Measurements from ENCODE around the gene REEP3.

REEP3 gene

DNA sequence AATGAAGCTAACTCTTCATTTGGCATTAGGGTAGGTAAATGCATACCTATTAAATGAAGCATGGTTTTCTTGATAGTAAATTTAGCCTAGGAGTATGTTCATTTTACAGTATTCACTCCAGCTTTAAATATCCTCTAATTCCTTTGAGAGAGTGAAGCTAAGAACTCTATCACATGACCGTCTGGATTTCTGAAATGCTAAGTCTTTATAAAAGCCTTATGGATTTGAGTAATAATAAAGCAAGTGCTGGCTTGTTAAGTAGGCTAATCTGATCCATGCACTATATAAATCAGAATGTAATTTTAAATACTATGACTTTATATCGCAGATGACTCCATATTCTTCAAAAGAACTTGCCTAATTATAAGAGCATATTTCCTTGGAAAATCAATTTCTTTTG lies 64.8 kb downstream of the REEP3 start:
- Histone ChIP-seq H3K9me3 (ENCODE audit: control insufficient read depth, insufficient read depth, low read depth, low read length) (no peaks in the 10 kb centered on the region), H3K4me1 (ENCODE audit: control insufficient read depth, insufficient read depth, low read length) (0 out of 2 replicates have a peak, but pooled peaks cover 5% of the 10 kb centered on the region), H3K4me3 (ENCODE audit: low read depth, low read length) (no peak overlapping the region), H3K36me3 (ENCODE audit: control insufficient read depth, insufficient read depth, low read length) (no peaks in the 10 kb centered on the region), H3K27me3 (ENCODE audit: control insufficient read depth, insufficient read depth, low read length) (no peaks in the 10 kb centered on the region), H3K9ac (ENCODE audit: low read length) (no peak overlapping the region), H3K27ac (ENCODE audit: low read depth, low read length) (no peak overlapping the region)

DNA sequence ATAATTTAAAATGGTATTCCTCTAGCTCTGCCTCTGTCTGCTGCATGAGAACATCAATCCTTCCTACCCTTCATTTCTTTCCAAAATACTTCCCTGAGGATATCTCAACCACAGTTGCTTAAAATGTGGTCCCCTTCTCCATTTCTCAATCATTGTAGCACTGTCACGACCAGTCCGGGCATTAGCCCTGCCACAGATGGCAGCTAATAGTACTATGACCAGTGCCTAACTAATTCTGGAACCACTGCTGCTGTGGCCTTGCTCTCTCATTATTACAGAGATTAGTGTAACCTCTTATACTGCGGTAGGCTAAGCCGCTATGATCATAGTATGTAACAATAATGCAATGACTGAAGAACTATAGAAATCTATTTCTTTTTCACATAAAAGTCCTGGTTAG lies 66.0 kb downstream of the REEP3 start:
- Histone ChIP-seq H3K27me3 (ENCODE audit: control insufficient read depth, insufficient read depth, low read length) (no peaks in the 10 kb centered on the region), H3K36me3 (ENCODE audit: control insufficient read depth, insufficient read depth, low read length) (no peaks in the 10 kb centered on the region), H3K4me1 (ENCODE audit: control insufficient read depth, insufficient read depth, low read length) (0 out of 2 replicates have a peak, but pooled peaks cover 5% of the 10 kb centered on the region), H3K9ac (ENCODE audit: low read length) (no peak overlapping the region), H3K27ac (ENCODE audit: low read depth, low read length) (no peak overlapping the region), H3K9me3 (ENCODE audit: control insufficient read depth, insufficient read depth, low read depth, low read length) (no peaks in the 10 kb centered on the region), H3K4me3 (ENCODE audit: low read depth, low read length) (no peak overlapping the region)

DNA sequence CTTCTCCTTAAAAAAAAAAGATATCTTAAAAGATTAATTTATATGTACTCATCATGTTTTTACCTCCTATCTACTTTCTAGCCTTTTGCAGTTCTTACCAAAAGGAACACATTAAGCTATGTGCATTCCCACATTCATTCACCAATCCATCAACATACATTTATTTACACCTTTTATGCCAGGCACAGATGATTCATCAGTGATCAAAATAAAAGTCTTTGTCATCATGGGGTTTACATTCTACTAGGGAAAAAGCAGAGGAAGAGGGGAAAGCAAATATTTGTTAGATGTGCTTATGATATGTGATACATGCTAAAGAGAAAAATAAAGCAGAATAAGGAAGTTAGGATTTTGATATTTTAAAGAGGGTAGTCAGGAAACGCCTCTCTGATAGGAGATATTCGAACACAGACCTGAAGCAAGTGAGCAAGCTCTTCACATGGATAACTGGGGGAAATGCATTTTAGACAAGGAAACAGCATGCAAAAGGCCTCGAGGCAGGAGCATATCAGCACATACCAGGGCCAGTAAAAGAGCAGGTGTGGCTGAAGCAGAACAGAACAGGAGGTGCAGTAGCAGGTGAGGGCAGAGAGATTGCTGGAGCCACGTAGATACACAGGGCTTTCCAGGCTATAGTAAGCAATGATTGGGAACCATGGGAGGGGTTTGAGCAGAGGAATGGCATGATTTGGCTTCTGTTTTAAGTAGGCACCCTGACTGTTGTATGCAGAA lies 67.4 kb downstream of the REEP3 start:
- H3K9ac ChIP-seq (ENCODE audit: low read length): no peak overlapping the region
- no peak overlapping the region for H3K4me3 ChIP-seq (ENCODE audit: low read depth, low read length)
- H3K9me3 ChIP-seq (ENCODE audit: control insufficient read depth, insufficient read depth, low read depth, low read length): no peaks in the 10 kb centered on the region
- 0 out of 2 replicates have a peak, but pooled peaks cover 5% of the 10 kb centered on the region for H3K4me1 ChIP-seq (ENCODE audit: control insufficient read depth, insufficient read depth, low read length)
- no peaks in the 10 kb centered on the region for H3K36me3 ChIP-seq (ENCODE audit: control insufficient read depth, insufficient read depth, low read length)
- H3K27ac ChIP-seq (ENCODE audit: low read depth, low read length): no peak overlapping the region
- no peaks in the 10 kb centered on the region for H3K27me3 ChIP-seq (ENCODE audit: control insufficient read depth, insufficient read depth, low read length)

- Histone ChIP-seq H3K9ac (ENCODE audit: low read length) (no peak overlapping the region), H3K9me3 (ENCODE audit: control insufficient read depth, insufficient read depth, low read depth, low read length) (no peaks in the 10 kb centered on the region), H3K4me1 (ENCODE audit: control insufficient read depth, insufficient read depth, low read length) (0 out of 2 replicates have a peak, but pooled peaks cover 5% of the 10 kb centered on the region), H3K27me3 (ENCODE audit: control insufficient read depth, insufficient read depth, low read length) (no peaks in the 10 kb centered on the region), H3K36me3 (ENCODE audit: control insufficient read depth, insufficient read depth, low read length) (peaks cover 16% of the 10 kb centered on the region), H3K27ac (ENCODE audit: low read depth, low read length) (no peak overlapping the region; the same call in 1 of the 2 replicates), H3K4me3 (ENCODE audit: low read depth, low read length) (no peak overlapping the region)
Observed at GRCh38 chr10:63591600-63592379, 70.6 kb downstream of the REEP3 start.

DNA sequence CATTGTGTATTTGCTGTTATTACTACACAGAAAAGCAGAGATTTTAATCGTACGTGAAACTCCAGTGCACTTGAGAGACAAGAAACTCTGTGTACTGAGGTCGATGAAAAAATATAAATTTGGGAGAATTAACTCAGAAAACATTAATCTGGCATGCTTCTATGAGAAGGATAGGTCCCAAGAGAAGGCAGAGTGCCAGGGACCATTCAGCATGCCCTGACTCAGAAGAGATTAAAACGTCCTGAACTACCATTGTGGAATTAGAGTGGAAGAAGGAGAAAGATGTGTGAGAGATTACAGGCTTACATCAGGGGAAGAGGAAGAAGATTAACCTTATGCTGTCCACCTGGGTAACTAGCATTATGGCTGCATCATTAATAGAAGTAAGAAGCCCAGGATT lies 72.4 kb downstream of the REEP3 start:
- no peak overlapping the region for H3K4me3 ChIP-seq (ENCODE audit: low read depth, low read length)
- H3K27ac ChIP-seq (ENCODE audit: low read depth, low read length): no peak overlapping the region
- no peaks in the 10 kb centered on the region for H3K27me3 ChIP-seq (ENCODE audit: control insufficient read depth, insufficient read depth, low read length)
- H3K9me3 ChIP-seq (ENCODE audit: control insufficient read depth, insufficient read depth, low read depth, low read length): no peaks in the 10 kb centered on the region
- no peak overlapping the region for H3K9ac ChIP-seq (ENCODE audit: low read length)
- peaks cover 28% of the 10 kb centered on the region for H3K36me3 ChIP-seq (ENCODE audit: control insufficient read depth, insufficient read depth, low read length)
- no peaks in the 10 kb centered on the region for H3K4me1 ChIP-seq (ENCODE audit: control insufficient read depth, insufficient read depth, low read length)

- Histone ChIP-seq H3K9me3 (ENCODE audit: control insufficient read depth, insufficient read depth, low read depth, low read length) (no peaks in the 10 kb centered on the region), H3K9ac (ENCODE audit: low read length) (no peak overlapping the region), H3K27ac (ENCODE audit: low read depth, low read length) (no peak overlapping the region), H3K27me3 (ENCODE audit: control insufficient read depth, insufficient read depth, low read length) (no peaks in the 10 kb centered on the region), H3K36me3 (ENCODE audit: control insufficient read depth, insufficient read depth, low read length) (peaks cover 38% of the 10 kb centered on the region), H3K4me3 (ENCODE audit: low read depth, low read length) (no peak overlapping the region), H3K4me1 (ENCODE audit: control insufficient read depth, insufficient read depth, low read length) (no peaks in the 10 kb centered on the region)
Observed at GRCh38 chr10:63595072-63595471, 73.9 kb downstream of the REEP3 start.

DNA sequence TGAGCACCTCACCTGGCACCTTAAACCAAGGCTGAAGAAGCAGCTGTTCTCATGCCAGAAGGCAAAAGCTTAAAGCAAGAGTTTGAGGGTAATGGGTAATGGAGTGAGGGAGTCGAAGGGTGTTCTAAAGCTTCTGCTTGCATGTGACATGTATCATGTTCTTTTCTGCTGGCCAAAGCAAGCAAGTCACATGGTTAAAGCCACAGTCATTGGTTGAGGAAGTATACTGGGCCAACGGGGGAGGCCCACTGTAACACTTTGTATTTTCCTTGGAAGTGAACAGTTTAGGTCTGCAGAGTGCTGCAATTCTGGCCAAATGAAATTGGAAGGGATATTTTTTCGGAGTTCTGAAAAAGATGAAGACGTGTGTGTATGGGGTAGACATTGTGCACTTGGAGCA lies 75.7 kb downstream of the REEP3 start:
- H3K4me1 ChIP-seq (ENCODE audit: control insufficient read depth, insufficient read depth, low read length): no peaks in the 10 kb centered on the region
- no peaks in the 10 kb centered on the region for H3K9me3 ChIP-seq (ENCODE audit: control insufficient read depth, insufficient read depth, low read depth, low read length)
- no peaks in the 10 kb centered on the region for H3K27me3 ChIP-seq (ENCODE audit: control insufficient read depth, insufficient read depth, low read length)
- no peak overlapping the region for H3K4me3 ChIP-seq (ENCODE audit: low read depth, low read length)
- no peak overlapping the region for H3K9ac ChIP-seq (ENCODE audit: low read length)
- peaks cover 47% of the 10 kb centered on the region for H3K36me3 ChIP-seq (ENCODE audit: control insufficient read depth, insufficient read depth, low read length)
- no peak overlapping the region for H3K27ac ChIP-seq (ENCODE audit: low read depth, low read length)

- H3K4me3 ChIP-seq (ENCODE audit: low read depth, low read length): no peak overlapping the region
- peaks cover 44% of the 10 kb centered on the region for H3K36me3 ChIP-seq (ENCODE audit: control insufficient read depth, insufficient read depth, low read length)
- no peaks in the 10 kb centered on the region for H3K9me3 ChIP-seq (ENCODE audit: control insufficient read depth, insufficient read depth, low read depth, low read length)
- H3K9ac ChIP-seq (ENCODE audit: low read length): no peak overlapping the region
- H3K27ac ChIP-seq (ENCODE audit: low read depth, low read length): no peak overlapping the region
- H3K4me1 ChIP-seq (ENCODE audit: control insufficient read depth, insufficient read depth, low read length): peaks cover 2% of the 10 kb centered on the region; the same call in 1 of the 2 replicates
- no peaks in the 10 kb centered on the region for H3K27me3 ChIP-seq (ENCODE audit: control insufficient read depth, insufficient read depth, low read length)
Observed at GRCh38 chr10:63600540-63600939, 79.3 kb downstream of the REEP3 start.

DNA sequence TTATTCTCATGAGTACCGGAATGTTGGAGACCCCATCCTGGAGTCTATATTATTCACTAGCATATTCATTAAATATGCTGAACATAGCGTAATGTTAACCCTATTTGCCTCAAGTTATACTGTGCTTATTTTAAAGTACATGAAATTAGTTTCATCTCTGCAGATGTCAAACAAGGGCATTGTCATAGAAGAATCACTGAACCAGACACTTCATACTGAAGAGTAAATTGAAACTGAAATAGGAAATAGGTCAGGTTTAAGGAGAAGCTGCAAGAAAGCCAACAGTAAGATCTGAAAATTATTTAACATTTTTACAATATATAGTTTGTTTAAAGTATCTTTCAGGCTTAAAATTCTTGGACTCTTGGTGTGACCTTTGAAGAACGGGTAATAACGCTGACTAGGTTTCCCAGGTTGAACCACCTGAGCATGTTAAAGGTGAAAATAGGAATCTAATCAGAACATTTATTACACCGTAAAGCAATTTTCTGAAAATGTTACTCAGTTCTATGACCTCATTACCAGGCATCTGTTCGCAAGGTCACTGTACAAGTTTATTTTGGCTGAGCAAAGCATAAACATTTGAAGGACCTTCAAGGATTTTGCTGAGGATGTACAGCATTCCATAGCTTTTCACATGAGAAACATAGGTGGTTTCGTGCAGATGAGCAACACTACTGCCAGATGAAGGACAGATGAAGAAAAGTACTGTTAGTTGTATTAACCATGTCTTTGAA lies 82.7 kb downstream of the REEP3 start:
- H3K4me3 ChIP-seq (ENCODE audit: low read depth, low read length): no peak overlapping the region
- H3K27ac ChIP-seq (ENCODE audit: low read depth, low read length): no peak overlapping the region
- H3K4me1 ChIP-seq (ENCODE audit: control insufficient read depth, insufficient read depth, low read length): peaks cover 6% of the 10 kb centered on the region; the same call in 1 of the 2 replicates
- H3K27me3 ChIP-seq (ENCODE audit: control insufficient read depth, insufficient read depth, low read length): no peaks in the 10 kb centered on the region
- no peaks in the 10 kb centered on the region for H3K9me3 ChIP-seq (ENCODE audit: control insufficient read depth, insufficient read depth, low read depth, low read length)
- no peak overlapping the region for H3K9ac ChIP-seq (ENCODE audit: low read length)
- peaks cover 20% of the 10 kb centered on the region for H3K36me3 ChIP-seq (ENCODE audit: control insufficient read depth, insufficient read depth, low read length)

GRCh38 chr10:63605197-63605967 lies 84.2 kb downstream of the REEP3 start:
- H3K9ac ChIP-seq (ENCODE audit: low read length): no peak overlapping the region
- peaks cover 12% of the 10 kb centered on the region for H3K36me3 ChIP-seq (ENCODE audit: control insufficient read depth, insufficient read depth, low read length)
- H3K4me3 ChIP-seq (ENCODE audit: low read depth, low read length): no peak overlapping the region
- no peaks in the 10 kb centered on the region for H3K9me3 ChIP-seq (ENCODE audit: control insufficient read depth, insufficient read depth, low read depth, low read length)
- no peak overlapping the region for H3K27ac ChIP-seq (ENCODE audit: low read depth, low read length)
- no peaks in the 10 kb centered on the region for H3K27me3 ChIP-seq (ENCODE audit: control insufficient read depth, insufficient read depth, low read length)
- H3K4me1 ChIP-seq (ENCODE audit: control insufficient read depth, insufficient read depth, low read length): peaks cover 6% of the 10 kb centered on the region; the same call in 1 of the 2 replicates

Data from HUES6 (cell line).